Neural crest cell (in vitro differentiated cells): ENCODE measurements around the gene THNSL1. TPM values are rescaled to one million over a fixed set of nuclear protein-coding genes. Genes with fewer than 3 reads are reported as not detected.
"Not testable (repeated sequence)": the region's sequence is repeated elsewhere in the genome, so short reads cannot be mapped to it uniquely, and the experiment has no call there.

ENCODE experiments used
- DNase-seq: peaks from one replicate; pipeline ENCODE4 v3.0.0; 2021; ENCODE audit warnings: low read depth, mixed read lengths, low spot score
- H3K27ac Mint-ChIP-seq: one replicate; pipeline ENCODE4 v1.8.0; 2021; ENCODE audit warnings: mild to moderate bottlenecking, mixed read lengths; ENCODE audit not compliant: unreplicated experiment
- H3K27me3 Mint-ChIP-seq: 2 replicates; pipeline ENCODE4 v1.8.0; 2021; ENCODE audit warnings: low read depth, mild to moderate bottlenecking, mixed read lengths
- H3K36me3 Mint-ChIP-seq: 2 replicates; pipeline ENCODE4 v1.8.0; 2021; ENCODE audit warnings: low read depth, mild to moderate bottlenecking, mixed read lengths
- H3K4me1 Mint-ChIP-seq: 2 replicates; pipeline ENCODE4 v1.8.0; 2021; ENCODE audit warnings: mixed read lengths
- H3K4me3 Mint-ChIP-seq: one replicate; pipeline ENCODE4 v1.8.0; 2021; ENCODE audit warnings: mild to moderate bottlenecking, mixed read lengths
- H3K9me3 Mint-ChIP-seq: 2 replicates; pipeline ENCODE4 v1.8.0; 2021; ENCODE audit warnings: mixed read lengths
- total RNA-seq: library from RNA; stranded (reverse); gene quantifications from 2 replicates; pipeline ENCODE4 v1.2.1, GENCODE V29; 2021
- TF ChIP-seq, protein P1 (sequence below): fragments of 200-600 bp; sonication (generic); conservative IDR thresholded peaks from 2 replicates; pipeline ENCODE4 v1.5.0; 2021; ENCODE audit warnings: antibody characterized with exemption, mild to moderate bottlenecking

The THNSL1 gene
- total RNA-seq, 1 donor from 2014 or later: 6.3 TPM

DNA sequence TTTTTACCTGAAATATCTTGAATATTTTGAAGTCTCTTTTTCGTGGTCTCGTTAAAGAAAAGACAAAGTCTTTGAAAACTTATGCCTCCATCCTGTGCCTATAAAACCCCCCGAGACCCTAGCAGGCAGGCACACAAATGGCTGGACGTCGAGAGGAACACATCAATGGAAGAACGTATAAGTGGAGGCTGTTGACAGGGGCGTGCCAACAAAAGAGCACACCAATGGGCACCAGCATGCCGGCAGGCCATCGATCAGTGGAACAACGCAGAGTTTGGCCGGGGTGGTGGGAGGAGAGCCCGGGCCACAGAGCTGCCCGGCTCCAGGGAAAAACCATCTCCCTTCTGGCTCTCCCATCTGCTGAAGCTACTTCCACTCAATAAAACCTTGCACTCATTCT, 25.1 kb upstream of the THNSL1 start:
- TF ChIP-seq, protein P1, sequence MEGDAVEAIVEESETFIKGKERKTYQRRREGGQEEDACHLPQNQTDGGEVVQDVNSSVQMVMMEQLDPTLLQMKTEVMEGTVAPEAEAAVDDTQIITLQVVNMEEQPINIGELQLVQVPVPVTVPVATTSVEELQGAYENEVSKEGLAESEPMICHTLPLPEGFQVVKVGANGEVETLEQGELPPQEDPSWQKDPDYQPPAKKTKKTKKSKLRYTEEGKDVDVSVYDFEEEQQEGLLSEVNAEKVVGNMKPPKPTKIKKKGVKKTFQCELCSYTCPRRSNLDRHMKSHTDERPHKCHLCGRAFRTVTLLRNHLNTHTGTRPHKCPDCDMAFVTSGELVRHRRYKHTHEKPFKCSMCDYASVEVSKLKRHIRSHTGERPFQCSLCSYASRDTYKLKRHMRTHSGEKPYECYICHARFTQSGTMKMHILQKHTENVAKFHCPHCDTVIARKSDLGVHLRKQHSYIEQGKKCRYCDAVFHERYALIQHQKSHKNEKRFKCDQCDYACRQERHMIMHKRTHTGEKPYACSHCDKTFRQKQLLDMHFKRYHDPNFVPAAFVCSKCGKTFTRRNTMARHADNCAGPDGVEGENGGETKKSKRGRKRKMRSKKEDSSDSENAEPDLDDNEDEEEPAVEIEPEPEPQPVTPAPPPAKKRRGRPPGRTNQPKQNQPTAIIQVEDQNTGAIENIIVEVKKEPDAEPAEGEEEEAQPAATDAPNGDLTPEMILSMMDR: no peak
- H3K4me3 Mint-ChIP-seq: no peak overlapping the region

GRCh38 chr10:24992512-24993133, 23.8 kb upstream of the THNSL1 start:
- no peak overlapping the region for H3K27ac Mint-ChIP-seq
- H3K4me3 Mint-ChIP-seq: no peak overlapping the region
- DNase-seq: no peak
- no peaks in the 10 kb centered on the region for H3K36me3 Mint-ChIP-seq
- no peaks in the 10 kb centered on the region for H3K9me3 Mint-ChIP-seq
- no peaks in the 10 kb centered on the region for H3K27me3 Mint-ChIP-seq
- peaks cover 4% of the 10 kb centered on the region for H3K4me1 Mint-ChIP-seq
- TF ChIP-seq, protein P1: no peak

More for the DNA sequence above, 25.1 kb upstream of the THNSL1 start:
- Mint-ChIP-seq H3K36me3 (no peaks in the 10 kb centered on the region), H3K27ac (peak overlapping the region; percentile 3), H3K9me3 (no peaks in the 10 kb centered on the region), H3K27me3 (no peaks in the 10 kb centered on the region), H3K4me1 (peaks cover 4% of the 10 kb centered on the region)
- no peak for DNase-seq

DNA sequence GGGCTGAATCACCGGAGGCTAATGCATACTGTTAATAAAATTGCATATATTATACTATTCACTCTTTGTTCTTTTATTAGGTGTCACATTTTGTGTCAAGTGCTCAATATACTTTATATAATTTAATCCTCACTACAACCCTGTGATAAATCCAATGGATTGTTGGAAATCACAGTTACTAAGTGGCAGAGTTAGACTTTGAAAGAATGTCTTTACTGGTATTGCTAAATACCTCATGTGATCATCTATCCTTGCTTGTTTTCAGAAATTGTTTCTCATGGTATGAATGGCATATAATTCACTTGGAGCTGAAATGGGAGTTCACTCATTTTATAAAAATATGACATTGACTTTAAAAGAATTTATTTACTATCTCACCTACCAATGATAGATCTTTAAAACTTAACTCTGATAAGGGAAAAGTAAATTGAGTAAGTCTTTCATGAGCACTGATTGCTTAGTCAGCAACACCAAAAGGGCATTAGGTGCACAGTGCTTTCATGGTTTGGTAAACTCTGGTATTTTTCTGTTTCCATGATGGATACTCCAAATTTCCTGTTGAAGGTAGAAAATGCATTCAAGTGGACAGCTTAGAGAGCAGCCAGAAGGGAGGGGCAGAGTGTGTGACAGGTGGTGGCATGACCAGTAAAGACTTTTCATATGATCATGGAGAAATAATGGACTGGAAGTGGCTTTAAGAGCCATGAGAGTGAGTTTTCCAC, 23.0 kb upstream of the THNSL1 start:
- Mint-ChIP-seq H3K36me3 (no peaks in the 10 kb centered on the region), H3K9me3 (no peaks in the 10 kb centered on the region), H3K27ac (no peak overlapping the region), H3K4me1 (peaks cover 4% of the 10 kb centered on the region), H3K4me3 (no peak overlapping the region), H3K27me3 (no peaks in the 10 kb centered on the region)
- no peak for DNase-seq
- TF ChIP-seq, protein P1: no peak

DNA sequence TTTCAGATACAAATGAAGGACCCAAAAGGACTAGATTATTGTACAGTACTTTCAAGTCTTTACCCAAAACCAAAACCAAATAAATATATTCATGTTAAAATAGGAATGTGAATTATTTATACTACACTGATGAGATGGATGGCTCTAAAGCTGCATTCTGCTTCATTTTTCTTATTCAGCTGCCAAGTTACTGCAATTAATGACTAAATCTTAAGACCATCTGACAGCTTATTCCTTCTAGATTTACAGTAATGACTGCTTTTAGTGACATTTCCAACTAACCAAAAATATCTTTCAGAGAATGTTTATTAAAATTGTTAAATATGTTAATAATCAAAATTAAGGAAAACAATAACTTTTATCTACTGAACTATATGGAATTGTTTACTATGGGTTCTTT, 21.3 kb upstream of the THNSL1 start:
- TF ChIP-seq, protein P1: no peak
- Mint-ChIP-seq H3K27me3 (no peaks in the 10 kb centered on the region), H3K4me1 (no peaks in the 10 kb centered on the region), H3K27ac (no peak overlapping the region), H3K36me3 (no peaks in the 10 kb centered on the region), H3K4me3 (no peak overlapping the region), H3K9me3 (peaks cover 2% of the 10 kb centered on the region)
- DNase-seq: no peak

GRCh38 chr10:24998044-24998443, 18.4 kb upstream of the THNSL1 start:
- TF ChIP-seq, protein P1: no peak
- H3K9me3 Mint-ChIP-seq: peaks cover 11% of the 10 kb centered on the region
- no peak overlapping the region for H3K27ac Mint-ChIP-seq
- no peak overlapping the region for H3K4me3 Mint-ChIP-seq
- peaks cover 15% of the 10 kb centered on the region for H3K36me3 Mint-ChIP-seq
- no peaks in the 10 kb centered on the region for H3K27me3 Mint-ChIP-seq
- DNase-seq: no peak
- no peaks in the 10 kb centered on the region for H3K4me1 Mint-ChIP-seq

DNA sequence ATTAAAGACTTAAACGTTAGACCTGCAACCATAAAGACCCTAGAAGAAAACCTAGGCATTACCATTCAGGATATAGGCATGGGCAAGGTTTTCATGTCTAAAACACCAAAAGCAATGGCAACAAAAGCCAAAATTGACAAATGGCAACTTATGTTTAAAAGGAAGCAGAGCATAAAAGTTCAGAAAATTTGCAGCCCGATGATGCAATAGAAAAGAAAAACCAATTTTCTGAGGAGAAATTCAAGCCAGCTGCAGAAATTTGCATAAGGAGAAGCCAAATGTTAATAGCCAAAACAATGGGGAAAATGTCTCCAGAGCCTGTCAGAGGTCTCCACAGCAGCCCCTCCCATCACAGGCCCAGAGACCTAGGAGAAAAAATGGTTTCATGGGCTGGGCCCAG, 4.8 kb upstream of the THNSL1 start:
- not testable (repeated sequence) for H3K4me3 Mint-ChIP-seq, H3K27me3 Mint-ChIP-seq, H3K36me3 Mint-ChIP-seq, H3K9me3 Mint-ChIP-seq, H3K27ac Mint-ChIP-seq, DNase-seq
- H3K4me1 Mint-ChIP-seq: peaks cover 21% of the 10 kb centered on the region
